K562 (cell line): ENCODE data around the gene RHBDD1. TPM values are rescaled to one million over a fixed set of nuclear protein-coding genes. Genes with fewer than 3 reads are reported as not detected.

ENCODE experiments used
- ATAC-seq: fragments of 200-7000 bp; cut with Tn5 transposase; 3 replicates; pipeline ENCODE4 v1.9.1; 2020; ENCODE audit warnings: moderate library complexity
- BruUV-seq: library from RNA; stranded (reverse); fragments of 400-500 nt; replicated peaks from 2 replicates; lab custom pipeline; 2021; lab: Mats Ljungman, UMichigan
- CTCF ChIA-PET: fragments of 300-600 bp; formaldehyde crosslinking; extraction: SDS; loops from one replicate; lab custom pipeline; 2021; ENCODE audit warnings: low intra/inter-chr PET ratio; lab: Yijun Ruan, JAX
- POLR2A ChIA-PET: fragments of 300-600, 350-650 bp; sonication (Branson Sonifier 250); formaldehyde crosslinking; extraction: SDS; loops from one replicate; lab custom pipeline; 2021; ENCODE audit warnings: antibody characterized with exemption, inconsistent platforms; lab: Yijun Ruan, JAX
- DNase-seq, 4 experiments: peaks; one replicate each; pipeline versions ENCODE4 v3.0.0 to v3.0.0-alpha.2; 2011 to 2018; ENCODE audit warnings: low spot score in 3 of 4, mixed read lengths in 3 of 4; ENCODE audit errors: extremely low read depth in 1 of 4
- FAIRE-seq: peaks from 2 replicates; lab custom pipeline; 2011; peaks lifted over from hg19 to GRCh38; lab: Jason Lieb, UNC
- H2AFZ ChIP-seq: 2 replicates; pipeline ENCODE4 v1.6.0; 2011; ENCODE audit warnings: low read depth, low read length, control low read depth, inconsistent platforms
- H3K27ac ChIP-seq: fragments of 200-600 bp; 3 replicates; pipeline ENCODE4 v1.8.0; 2011; ENCODE audit warnings: low read depth, mild to moderate bottlenecking, control low read depth, inconsistent platforms, low read length, moderate library complexity, mixed read lengths; ENCODE audit errors: extremely low read depth
- H3K27me3 ChIP-seq, 2 experiments: fragments of 300-600 bp in 1 of 2; 2 replicates in 1 of 2; 3 replicates in 1 of 2; pipeline versions ENCODE4 v1.6.0 to v1.8.0; 2011; ENCODE audit warnings: inconsistent platforms in 2 of 2, low read length in 2 of 2, mild to moderate bottlenecking in 1 of 2, mixed read lengths in 1 of 2, moderate library complexity in 1 of 2; ENCODE audit not compliant: control insufficient read depth in 2 of 2, insufficient read depth in 2 of 2
- H3K36me3 ChIP-seq: fragments of 300-600 bp; 3 replicates; pipeline ENCODE4 v1.8.0; 2011; ENCODE audit warnings: mild to moderate bottlenecking, low read length, inconsistent platforms; ENCODE audit not compliant: control insufficient read depth, insufficient read depth
- H3K4me1 ChIP-seq, 2 experiments: fragments of 200-600 bp in 1 of 2; replicated peaks in 1 of 2; 2 replicates in 1 of 2; 3 replicates in 1 of 2; pipeline versions ENCODE4 v1.5.1 to v1.8.0; 2011; ENCODE audit warnings: inconsistent platforms in 2 of 2, low read length in 2 of 2, mild to moderate bottlenecking in 1 of 2, mixed read lengths in 1 of 2, moderate library complexity in 1 of 2; ENCODE audit not compliant: control insufficient read depth in 2 of 2, insufficient read depth in 2 of 2
- H3K4me2 ChIP-seq: 2 replicates; pipeline ENCODE4 v1.6.1; 2011; ENCODE audit warnings: low read length, control low read depth, inconsistent platforms, mixed read lengths; ENCODE audit not compliant: insufficient read depth
- H3K4me3 ChIP-seq: fragments of 200-600 bp; sonication (generic), shearing (Covaris generic); 2 replicates; pipeline ENCODE4 v1.5.1; 2016; ENCODE audit warnings: control low read depth, inconsistent platforms
- H3K79me2 ChIP-seq: fragments of 200-600 bp; 3 replicates; pipeline ENCODE4 v1.8.0; 2011; ENCODE audit warnings: low read length, inconsistent platforms; ENCODE audit not compliant: control insufficient read depth, insufficient read depth
- H3K9ac ChIP-seq, 2 experiments: 2 replicates each; pipeline versions ENCODE4 v1.6.0 to v1.6.1; 2011; ENCODE audit warnings: low read depth in 2 of 2, low read length in 2 of 2, control low read depth in 1 of 2, inconsistent platforms in 1 of 2, mild to moderate bottlenecking in 1 of 2, mixed read lengths in 1 of 2; ENCODE audit not compliant: insufficient read depth in 1 of 2
- H3K9me1 ChIP-seq: one replicate; pipeline ENCODE4 v1.6.0; 2011; ENCODE audit warnings: inconsistent platforms, mild to moderate bottlenecking, low read length, moderate library complexity; ENCODE audit not compliant: control insufficient read depth, insufficient read depth
- H3K9me3 ChIP-seq: replicated peaks from 2 replicates; pipeline ENCODE4 v1.5.1; 2011; ENCODE audit warnings: low read depth, low read length, inconsistent platforms; ENCODE audit not compliant: control insufficient read depth, insufficient read depth
- H4K20me1 ChIP-seq: replicated peaks from 2 replicates; pipeline ENCODE4 v1.6.1; 2011; ENCODE audit warnings: low read length, inconsistent platforms, mixed read lengths; ENCODE audit not compliant: control insufficient read depth, insufficient read depth
- BRD4 ChIP-seq: fragments of 200-600 bp; sonication (generic); IDR thresholded peaks from 2 replicates; pipeline ENCODE4 v1.6.1; 2017; ENCODE audit warnings: inconsistent platforms
- IRF9 ChIP-seq: fragments of 450-650 bp; IDR thresholded peaks from 2 replicates; pipeline ENCODE4 v1.6.1; 2016; ENCODE audit warnings: missing biosample characterization, missing genetic modification characterization
- JUNB ChIP-seq: fragments of 450-650 bp; formaldehyde crosslinking; conservative IDR thresholded peaks from 2 replicates; pipeline ENCODE4 v1.4.0; 2020; ENCODE audit warnings: mild to moderate bottlenecking
- RREB1 ChIP-seq: fragments of 250-450 bp; sonication (Bioruptor Pico); IDR thresholded peaks from 2 replicates; pipeline ENCODE4 v1.4.0; 2020
- ZNF592 ChIP-seq: fragments of 450-650 bp; IDR thresholded peaks from 2 replicates; pipeline ENCODE4 v1.6.1; 2017; ENCODE audit warnings: antibody characterized with exemption, mild to moderate bottlenecking
- ZNF707 ChIP-seq: fragments of 250-450 bp; sonication (Bioruptor Pico); conservative IDR thresholded peaks from 2 replicates; pipeline ENCODE4 v1.8.0; 2022; ENCODE audit warnings: inconsistent platforms, mild to moderate bottlenecking, moderate library complexity
- ZNF785 ChIP-seq: fragments of 250-450 bp; sonication (Bioruptor Pico); IDR thresholded peaks from 2 replicates; pipeline ENCODE4 v1.4.0; 2020; ENCODE audit warnings: mild to moderate bottlenecking
- WGBS: fragments of 100-300 bp; shearing (Covaris generic); methylation state at CpG from one replicate; pipeline ENCODE4 v1.1.6; 2016; ENCODE audit warnings: low coverage, mixed read lengths; ENCODE audit not compliant: insufficient coverage; ENCODE audit errors: missing lambda C conversion rate; 5-methylcytosine and 5-hydroxymethylcytosine counted together
- in situ Hi-C: fragments of 300-500 bp; cut with MboI; formaldehyde crosslinking; loops from 4 replicates; pipeline ENCODE4 v1.15.0; 2018; ENCODE audit warnings: inconsistent platforms, mixed read lengths
- intact Hi-C: fragments of 100-400 bp; cut with micrococcal nuclease; formaldehyde crosslinking; loops from 2 replicates; pipeline ENCODE4 v1.14.2; 2022
- polyA plus RNA-seq, 8 experiments: library from polyadenylated mRNA; depleted of rRNA in 4 of 8; stranded (reverse) in 5 of 8; unstranded in 3 of 8; fragments of >200 nt; fragmentation: Nextera tagmentation in 2 of 8; fragmentation: Illumina TruSeq in 1 of 8; extraction: Ambion mirVana in 2 of 8; extraction: Trizol in 1 of 8; gene quantifications; 2 replicates each; pipeline versions ENCODE4 v1.2.1 to v1.2.3, GENCODE V29; 2011 to 2014; ENCODE audit warnings: inconsistent platforms in 1 of 8, missing spikeins in 1 of 8
- total RNA-seq, 7 experiments: library from RNA; depleted of rRNA in 6 of 7; stranded (reverse); fragments of >200 nt in 6 of 7; fragmentation: Illumina TruSeq in 2 of 7; extraction: Trizol in 2 of 7; gene quantifications; 2 replicates each; pipeline versions ENCODE4 v1.2.1 to v1.2.3, GENCODE V29; 2011 to 2021; ENCODE audit warnings: low replicate concordance in 1 of 7
- TF ChIP-seq, protein P1 (sequence below): sonication (generic); formaldehyde crosslinking; IDR thresholded peaks from 2 replicates; pipeline ENCODE4 v1.8.1; 2022; ENCODE audit warnings: missing genetic modification reagents

The RHBDD1 gene
- total and polyA plus RNA-seq, 9 of the 15 experiments (the other 6 are each of a cell fraction or from before 2014, with no cell fraction given), result 4.8 to 34.8 (median 15.6) TPM

DNA sequence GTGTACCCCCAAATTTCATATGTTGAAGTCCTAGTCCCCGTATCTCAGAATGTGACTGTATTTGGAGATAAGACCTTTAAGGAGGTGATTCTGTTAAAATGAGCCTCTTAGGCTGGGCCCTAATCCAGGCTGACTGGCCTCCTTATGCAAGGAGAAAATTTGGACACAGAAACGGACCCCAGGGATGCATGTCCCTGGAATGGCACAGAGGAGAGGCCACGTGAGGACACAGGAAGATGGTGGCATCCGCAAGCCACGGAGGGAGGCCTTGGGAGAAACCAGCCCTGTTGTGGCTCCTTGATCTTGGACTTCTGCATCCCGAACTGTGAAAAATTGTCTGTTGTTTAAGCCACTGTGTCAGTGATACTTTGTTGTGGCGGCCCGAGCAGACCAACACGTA, 177.5 kb downstream of the RHBDD1 start:
- H3K27ac ChIP-seq, result no peak overlapping the region
- H2AFZ ChIP-seq, result no peak overlapping the region
- intact Hi-C loops, result no loop called here
- no peaks in the 10 kb centered on the region for H3K9me3 ChIP-seq
- no peaks in the 10 kb centered on the region for H3K36me3 ChIP-seq
- ChIA-PET CTCF (no interaction called here), POLR2A (no interaction called here)
- no TSS peak for BruUV-seq
- no peaks in the 10 kb centered on the region for H3K9me1 ChIP-seq
- DNase-seq, result no peak
- H3K4me1 ChIP-seq, result no peaks in the 10 kb centered on the region
- no peaks in the 10 kb centered on the region for H3K79me2 ChIP-seq
- 2% methylated on average over 4 of the region's 9 CpGs for WGBS
- H3K27me3 ChIP-seq, result peaks cover 0 to 4% of the 10 kb centered on the region in 2 experiments; a peak in 3 of 5 replicates
- no peak for ATAC-seq
- FAIRE-seq, result no peak
- H3K9ac ChIP-seq, result no peak overlapping the region
- H3K4me2 ChIP-seq, result no peak overlapping the region
- in situ Hi-C loops, result no loop called here
- H4K20me1 ChIP-seq, result no peaks in the 10 kb centered on the region
- no peak overlapping the region for H3K4me3 ChIP-seq
- TF ChIP-seq, protein P1, sequence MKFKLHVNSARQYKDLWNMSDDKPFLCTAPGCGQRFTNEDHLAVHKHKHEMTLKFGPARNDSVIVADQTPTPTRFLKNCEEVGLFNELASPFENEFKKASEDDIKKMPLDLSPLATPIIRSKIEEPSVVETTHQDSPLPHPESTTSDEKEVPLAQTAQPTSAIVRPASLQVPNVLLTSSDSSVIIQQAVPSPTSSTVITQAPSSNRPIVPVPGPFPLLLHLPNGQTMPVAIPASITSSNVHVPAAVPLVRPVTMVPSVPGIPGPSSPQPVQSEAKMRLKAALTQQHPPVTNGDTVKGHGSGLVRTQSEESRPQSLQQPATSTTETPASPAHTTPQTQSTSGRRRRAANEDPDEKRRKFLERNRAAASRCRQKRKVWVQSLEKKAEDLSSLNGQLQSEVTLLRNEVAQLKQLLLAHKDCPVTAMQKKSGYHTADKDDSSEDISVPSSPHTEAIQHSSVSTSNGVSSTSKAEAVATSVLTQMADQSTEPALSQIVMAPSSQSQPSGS (CRISPR knock-in tag), result no peak
- no peak for TF ChIP-seq ZNF592
- no peak for TF ChIP-seq JUNB
- TF ChIP-seq BRD4, result no peak
- TF ChIP-seq IRF9 (tag), result no peak
- TF ChIP-seq RREB1 (CRISPR knock-in tag), result no peak
- TF ChIP-seq ZNF785 (CRISPR knock-in tag), result no peak
- no peak for TF ChIP-seq ZNF707
